HG02981 (cell line): ENCODE results near the gene KRT80.
"Not testable (repeated sequence)": the region's sequence is repeated elsewhere in the genome, so short reads cannot be mapped to it uniquely, and the experiment has no call there.

Source experiments
- ATAC-seq: cut with Tn5 transposase; IDR thresholded peaks from one replicate; pipeline ENCODE4 v1.9.1; 2021; ENCODE audit warnings: mild to moderate bottlenecking, moderate library complexity; ENCODE audit not compliant: unreplicated experiment

The KRT80 gene

GRCh38 chr12:52191841-52192791 lies at the start of gene KRT80:
Gene KRT80 (minus strand): TSS chr12:52192014. CDS start chr12:52191902, 112 bp downstream.
- no peak for ATAC-seq

DNA sequence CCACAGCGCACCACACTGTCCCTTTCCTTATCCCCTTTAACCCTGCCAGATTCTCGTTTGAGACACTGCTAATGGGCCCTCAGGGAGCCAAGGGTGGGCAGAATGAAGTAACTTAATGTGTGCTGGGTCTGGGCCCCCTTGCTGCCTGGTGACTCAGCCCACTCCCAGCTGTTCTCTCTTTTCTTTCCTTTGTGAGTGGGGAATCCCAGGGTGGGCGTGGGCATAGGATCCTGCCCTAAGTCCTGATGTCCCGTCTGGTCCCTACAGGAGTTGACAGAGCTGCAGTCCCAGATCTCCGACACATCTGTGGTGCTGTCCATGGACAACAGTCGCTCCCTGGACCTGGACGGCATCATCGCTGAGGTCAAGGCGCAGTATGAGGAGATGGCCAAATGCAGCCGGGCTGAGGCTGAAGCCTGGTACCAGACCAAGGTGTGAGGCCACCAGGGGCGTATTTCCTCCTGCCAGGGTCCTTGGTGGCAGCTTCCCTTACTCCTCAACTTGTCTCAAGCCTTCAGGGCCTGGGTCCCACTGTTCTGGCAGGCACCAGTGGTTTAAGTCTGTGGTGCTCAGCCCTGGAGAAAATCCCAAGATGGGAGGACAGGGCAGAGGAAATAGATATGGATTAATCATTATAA lies 49.5 kb upstream of the KRT80 start:
- no peak for ATAC-seq

DNA sequence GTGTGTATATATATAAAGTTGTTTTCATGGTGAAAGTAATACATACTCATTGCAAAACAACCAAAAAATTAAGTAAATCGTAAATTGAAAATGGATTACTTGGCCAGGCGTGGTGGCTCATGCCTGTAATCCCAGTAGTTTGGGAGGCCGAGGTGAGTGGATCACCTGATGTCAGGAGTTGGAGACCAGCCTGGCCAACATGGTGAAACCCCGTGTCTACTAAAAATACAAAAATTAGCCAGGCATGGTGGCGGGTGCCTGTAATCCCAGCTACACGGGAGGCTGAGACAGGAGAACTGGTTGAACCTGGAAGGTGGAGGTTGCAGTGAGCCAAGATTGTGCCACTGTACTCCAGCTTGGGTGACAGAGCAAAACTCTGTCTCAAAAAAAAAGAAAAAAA lies 48.4 kb upstream of the KRT80 start:
- not testable (repeated sequence) for ATAC-seq

GRCh38 chr12:52239767-52240166 lies 48.0 kb upstream of the KRT80 start:
- no peak for ATAC-seq

- ATAC-seq: no peak
Measured at GRCh38 chr12:52238916-52239646, 47.3 kb upstream of the KRT80 start.

DNA sequence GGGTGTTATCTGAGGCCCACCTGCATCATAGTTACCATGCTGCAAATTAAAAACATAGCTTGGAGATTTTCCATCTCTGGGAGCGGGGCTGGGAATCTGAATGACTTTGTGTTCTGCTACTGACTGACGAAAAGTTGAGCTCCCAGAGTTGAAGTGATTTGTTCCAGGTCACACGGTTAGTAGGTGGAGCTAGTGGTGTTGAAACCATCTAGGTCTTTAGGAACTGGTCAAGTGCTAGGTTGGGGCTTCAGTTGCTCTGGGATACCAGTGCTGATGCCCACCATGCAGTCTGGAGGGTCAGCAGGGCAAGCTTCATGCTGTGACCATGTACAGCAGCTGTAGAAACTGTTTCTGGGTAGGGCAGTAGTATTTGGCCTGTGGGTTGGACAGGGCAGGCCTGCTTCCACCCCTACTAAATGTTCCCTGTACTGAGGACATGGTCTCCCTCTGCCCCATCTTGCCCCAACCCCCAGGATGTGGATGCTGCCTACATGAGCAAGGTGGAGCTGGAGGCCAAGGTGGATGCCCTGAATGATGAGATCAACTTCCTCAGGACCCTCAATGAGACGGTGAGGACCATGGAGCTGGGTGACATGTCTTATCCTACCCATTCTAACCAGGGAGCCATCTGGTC lies 46.5 kb upstream of the KRT80 start:
- ATAC-seq: no peak

GRCh38 chr12:52236386-52237050 lies 44.7 kb upstream of the KRT80 start:
- ATAC-seq: no peak

- ATAC-seq: no peak
Measured at GRCh38 chr12:52235822-52236361, 44.1 kb upstream of the KRT80 start.

GRCh38 chr12:52235001-52235764 lies 43.4 kb upstream of the KRT80 start:
- no peak for ATAC-seq

DNA sequence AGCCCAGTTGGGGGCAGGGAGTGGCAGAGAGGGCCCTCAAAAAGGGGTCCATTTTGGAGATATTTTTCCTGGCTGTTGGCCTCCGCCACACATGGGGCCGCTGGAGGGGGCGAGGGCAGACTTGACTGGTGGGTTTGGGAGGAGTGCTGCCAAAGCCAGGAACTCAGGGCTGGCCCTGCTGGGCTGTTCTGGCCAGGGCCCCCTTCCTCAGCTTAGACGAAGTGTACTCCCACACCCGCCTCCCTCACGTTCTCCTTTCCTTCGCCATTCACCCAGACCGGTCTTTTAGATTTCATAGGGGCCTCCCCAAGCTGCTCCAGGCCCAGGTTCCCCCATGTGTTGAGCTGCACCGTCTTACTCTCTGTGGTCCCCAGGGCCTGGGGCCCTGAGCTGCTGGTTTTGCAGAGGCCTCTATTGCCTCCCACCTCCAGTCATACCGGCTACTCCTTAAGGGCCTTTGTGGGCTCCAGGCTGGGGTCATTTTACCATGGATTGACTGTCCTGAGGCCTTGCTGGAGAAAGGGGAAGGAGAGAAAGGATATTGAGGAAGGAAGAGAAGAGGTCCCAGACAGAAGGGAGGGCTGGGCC lies 42.5 kb upstream of the KRT80 start:
- no peak for ATAC-seq

- ATAC-seq: no peak
Measured at GRCh38 chr12:52233462-52234207, 41.8 kb upstream of the KRT80 start.

DNA sequence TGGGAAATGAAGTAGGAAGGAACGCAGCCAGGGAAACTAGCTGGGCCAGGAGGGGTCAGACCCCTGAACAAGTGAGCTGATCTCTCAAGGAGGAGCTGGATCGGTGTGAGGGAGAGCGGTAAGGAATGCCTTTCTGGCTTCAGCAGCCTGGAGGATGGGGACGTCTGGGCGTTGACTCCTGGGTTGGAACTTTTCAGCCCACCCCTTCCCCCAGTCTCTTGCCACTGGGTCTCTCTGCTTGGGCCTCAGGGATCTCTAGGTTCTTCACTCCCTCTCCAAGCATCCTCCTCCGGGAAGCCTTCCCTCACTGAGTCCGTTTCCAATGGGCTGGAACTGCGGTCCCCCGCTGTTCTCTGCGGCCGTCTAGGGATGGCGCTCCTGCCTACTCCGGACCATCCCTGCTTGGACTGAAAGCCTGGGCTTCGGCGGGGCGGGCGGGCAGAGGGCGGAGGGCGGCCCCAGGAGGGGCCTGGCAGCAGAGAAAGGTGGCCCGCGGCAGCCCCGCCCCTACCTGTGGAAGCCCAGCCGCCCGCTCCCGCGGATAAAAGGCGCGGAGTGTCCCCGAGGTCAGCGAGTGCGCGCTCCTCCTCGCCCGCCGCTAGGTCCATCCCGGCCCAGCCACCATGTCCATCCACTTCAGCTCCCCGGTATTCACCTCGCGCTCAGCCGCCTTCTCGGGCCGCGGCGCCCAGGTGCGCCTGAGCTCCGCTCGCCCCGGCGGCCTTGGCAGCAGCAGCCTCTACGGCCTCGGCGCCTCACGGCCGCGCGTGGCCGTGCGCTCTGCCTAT lies 41.1 kb upstream of the KRT80 start, which contains the start of gene KRT7:
Gene KRT7, plus strand, starts transcription at position 570 of the 788 bp plus-strand sequence. Its CDS starts 54 bp downstream, at position 624.
- no peak for ATAC-seq

GRCh38 chr12:52232203-52232673 lies 40.4 kb upstream of the KRT80 start:
- no peak for ATAC-seq

- ATAC-seq: no peak
Measured at GRCh38 chr12:52231305-52232202, 39.7 kb upstream of the KRT80 start.

DNA sequence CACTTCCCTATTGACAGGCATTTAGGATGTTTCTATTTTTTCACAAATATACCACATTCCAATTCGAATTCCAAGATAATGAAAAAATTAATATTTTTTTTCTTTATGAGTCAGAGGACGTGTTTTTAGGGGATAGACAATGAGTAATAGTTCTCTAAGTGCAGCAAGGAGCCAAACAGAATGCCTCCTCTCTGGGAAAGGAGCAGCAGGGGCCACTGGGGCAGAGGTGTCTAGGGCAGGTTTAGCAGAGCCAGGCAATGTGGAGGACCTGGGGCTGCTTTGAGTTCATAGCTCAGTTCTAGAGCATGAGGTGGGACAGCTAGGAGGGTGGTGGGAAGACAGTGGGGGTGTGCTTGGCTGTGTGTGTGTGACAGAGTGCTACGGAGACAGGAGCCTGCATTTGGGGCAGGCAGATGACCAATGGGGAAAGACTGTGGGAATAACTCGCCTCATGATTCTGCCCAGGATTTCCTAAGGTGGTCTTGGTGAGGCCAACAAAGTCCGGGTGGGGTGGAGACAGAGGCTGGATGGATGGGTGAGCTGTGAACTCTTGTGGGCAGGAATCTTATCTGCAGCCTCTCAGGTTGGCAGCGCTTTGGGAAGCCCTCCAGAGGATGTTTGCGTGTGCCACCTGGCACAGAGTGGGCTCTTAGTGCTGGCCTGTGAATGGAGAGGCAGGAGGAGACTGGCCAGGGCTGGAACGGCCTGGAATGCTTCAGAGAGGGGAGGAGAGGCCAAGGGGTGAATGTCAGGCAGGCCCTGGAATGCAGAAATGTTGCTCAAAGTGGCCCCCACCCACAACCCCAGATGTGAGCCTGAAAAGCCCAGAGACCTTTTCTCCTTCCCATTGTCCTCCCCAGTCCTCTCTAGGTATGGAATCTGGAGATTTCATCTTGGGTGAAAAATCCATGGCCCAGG lies 38.8 kb upstream of the KRT80 start:
- ATAC-seq: no peak
